HG03064 (cell line): Measurements from ENCODE around the gene RNF146.
"Not testable (repeated sequence)": the region's sequence is repeated elsewhere in the genome, so short reads cannot be mapped to it uniquely, and the experiment has no call there.

Source experiments
- ATAC-seq: cut with Tn5 transposase; IDR thresholded peaks from one replicate; pipeline ENCODE4 v1.9.1; 2021; ENCODE audit warnings: low read depth; ENCODE audit not compliant: unreplicated experiment

The RNF146 gene

GRCh38 chr6:127266178-127266891 lies at the start of gene RNF146:
TSS of gene RNF146 (plus strand) at chr6:127266864. CDS start at chr6:127280339, 13,475 bp downstream.
- ATAC-seq = peak; percentile 86

- no peak for ATAC-seq
These were observed 46.8 kb upstream of the RNF146 start for GRCh38 chr6:127219869-127220268.

GRCh38 chr6:127221201-127221600 lies 45.5 kb upstream of the RNF146 start:
- ATAC-seq = no peak

DNA sequence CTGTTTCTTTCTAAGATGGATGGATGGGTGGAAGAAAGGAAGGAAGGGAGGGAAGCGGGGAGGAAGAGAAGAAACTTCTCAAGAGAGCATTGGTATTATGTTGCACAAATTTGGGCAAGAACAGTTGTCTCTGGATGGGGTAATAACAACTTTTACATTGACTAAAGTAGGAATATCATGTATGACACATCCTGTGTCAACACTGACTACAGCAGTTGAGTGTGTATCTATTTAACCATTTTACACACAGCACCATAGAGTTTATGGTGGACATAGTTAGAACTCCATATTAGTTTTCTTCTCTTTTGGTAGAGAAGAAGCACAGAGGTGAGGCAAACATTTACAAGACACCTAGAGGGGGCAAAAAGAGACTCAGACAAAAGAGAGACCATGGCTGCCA lies 44.2 kb upstream of the RNF146 start:
- ATAC-seq = no peak

GRCh38 chr6:127225497-127225896 lies 41.2 kb upstream of the RNF146 start:
- no peak for ATAC-seq

- not testable (repeated sequence) for ATAC-seq
These were observed 32.8 kb upstream of the RNF146 start for GRCh38 chr6:127233819-127234218.

DNA sequence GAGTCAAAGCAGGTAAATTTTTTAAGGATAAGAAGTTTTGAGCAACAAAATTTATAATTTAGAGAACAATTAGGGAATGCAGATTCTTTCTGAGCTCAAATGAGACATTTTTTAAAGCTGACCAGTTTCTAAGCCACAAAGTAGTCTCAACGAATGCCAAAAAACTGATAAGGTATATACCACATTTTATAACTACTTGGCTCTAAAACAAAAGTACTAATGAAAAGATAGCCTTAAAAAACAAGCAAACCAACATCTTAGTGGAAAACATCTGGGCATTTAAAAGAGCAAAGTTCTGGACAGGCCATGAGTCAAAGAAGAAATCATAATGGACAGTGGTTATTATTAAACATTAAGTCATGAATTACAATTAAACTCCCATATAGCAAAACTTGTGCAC lies 23.2 kb upstream of the RNF146 start:
- ATAC-seq = no peak

- ATAC-seq = no peak
These were observed 19.3 kb upstream of the RNF146 start for GRCh38 chr6:127247114-127248096.

- ATAC-seq = no peak
These were observed 17.0 kb upstream of the RNF146 start for GRCh38 chr6:127249621-127250020.

GRCh38 chr6:127255286-127255685 lies 11.4 kb upstream of the RNF146 start:
- ATAC-seq = no peak

- no peak for ATAC-seq
These were observed 3.8 kb upstream of the RNF146 start for GRCh38 chr6:127262896-127263295.

DNA sequence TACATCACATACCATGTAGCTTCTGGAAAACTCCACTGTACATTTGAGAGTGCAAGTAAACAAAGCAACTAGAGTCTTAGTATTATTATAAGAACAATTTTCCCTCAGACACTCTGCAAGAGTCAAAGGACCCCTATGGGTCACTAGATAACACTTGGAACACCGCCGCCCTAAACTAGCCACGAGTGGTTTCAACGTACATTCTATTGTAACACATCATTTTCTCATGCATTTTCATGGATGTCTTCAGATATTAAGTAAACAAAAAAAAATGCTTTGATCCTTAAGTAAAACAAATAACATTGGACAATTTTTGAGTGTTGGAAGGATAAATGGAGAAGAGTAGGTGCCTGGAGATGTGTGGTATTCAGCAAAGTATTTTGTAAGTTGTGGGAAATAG lies 3.2 kb upstream of the RNF146 start:
- ATAC-seq = no peak

DNA sequence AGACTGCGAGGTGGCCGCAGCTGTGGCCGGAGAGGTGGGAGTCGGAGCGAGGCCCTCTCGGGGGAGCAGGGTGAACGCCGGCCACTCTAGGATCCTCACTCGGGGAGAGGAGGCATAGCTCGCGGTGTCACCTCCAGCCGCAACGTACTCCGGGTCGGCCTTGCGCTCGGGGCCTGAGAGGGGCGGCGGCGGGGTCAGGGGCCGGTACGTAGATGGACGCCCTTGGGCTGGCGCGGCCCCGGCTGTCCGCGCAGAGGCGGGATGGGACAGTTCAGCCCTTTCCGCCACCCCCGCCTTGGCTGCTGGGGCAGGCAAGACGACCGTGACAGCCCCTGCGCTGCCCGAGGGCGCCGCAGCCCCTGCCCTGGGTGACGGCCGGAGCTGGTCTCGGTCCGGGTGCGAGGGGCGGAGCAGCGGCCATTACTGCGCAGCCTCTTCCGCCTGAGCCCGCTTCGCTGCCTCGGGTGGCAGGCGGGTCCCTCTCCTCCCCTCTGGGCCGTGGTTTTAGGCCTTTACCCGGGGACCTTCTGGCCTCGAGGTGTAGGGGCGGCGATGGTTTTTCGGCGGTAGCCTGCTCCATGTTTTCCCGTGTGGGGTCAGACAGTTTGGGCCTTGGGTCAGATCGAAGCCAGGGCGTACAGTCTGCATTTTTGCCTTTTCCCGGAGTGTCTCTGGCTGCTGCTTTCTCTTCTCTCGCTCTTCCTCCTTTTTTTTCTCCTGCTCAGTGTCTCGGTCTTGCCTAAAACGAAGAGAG lies 405 bp downstream of the RNF146 start:
- ATAC-seq = peak; percentile 70

DNA sequence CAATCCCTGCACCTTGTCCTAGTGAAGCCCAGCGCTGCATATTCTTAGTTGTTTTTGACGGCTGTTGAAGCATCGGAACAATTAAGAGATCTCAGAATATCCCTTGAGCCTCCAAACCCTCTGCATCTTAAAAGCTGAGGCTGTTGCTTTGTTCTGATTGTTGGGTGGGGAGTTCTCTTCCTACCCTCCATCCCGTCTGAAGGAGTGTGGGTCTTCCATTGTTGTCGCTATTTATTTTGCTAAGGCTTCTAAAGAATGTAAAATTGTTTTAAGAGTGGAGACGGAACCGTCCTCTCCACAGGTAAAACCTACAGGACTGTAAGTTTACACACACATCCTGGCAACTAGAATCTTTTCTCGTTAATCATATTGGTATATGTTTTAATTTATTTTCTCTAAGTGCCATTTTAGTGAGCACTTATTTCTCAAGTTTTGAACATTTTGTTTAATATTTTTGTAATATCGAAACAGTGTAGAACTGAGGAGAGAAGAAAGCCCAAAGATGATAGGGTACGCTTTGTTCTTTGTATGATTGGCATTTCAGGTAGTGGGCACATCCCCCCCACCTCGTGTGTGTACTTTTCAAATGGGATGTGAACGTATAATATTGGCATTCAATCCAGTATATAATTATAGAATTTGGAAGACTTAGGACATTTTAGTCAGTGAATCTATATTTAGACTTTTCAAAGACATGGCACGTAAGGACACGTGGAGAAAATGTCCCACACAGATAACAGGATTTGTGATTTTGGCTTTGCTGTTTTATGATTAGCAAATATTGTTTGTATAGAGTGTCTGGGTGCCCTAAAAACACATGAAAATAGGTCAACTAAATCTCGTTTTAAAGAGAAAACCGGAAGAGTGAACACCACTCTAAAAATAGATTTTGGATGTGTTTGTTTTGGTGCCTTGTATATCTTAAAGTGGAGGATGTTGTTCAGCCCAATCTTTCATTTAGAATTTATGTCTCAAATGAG lies 1.3 kb downstream of the RNF146 start:
- peak; percentile 1 for ATAC-seq

DNA sequence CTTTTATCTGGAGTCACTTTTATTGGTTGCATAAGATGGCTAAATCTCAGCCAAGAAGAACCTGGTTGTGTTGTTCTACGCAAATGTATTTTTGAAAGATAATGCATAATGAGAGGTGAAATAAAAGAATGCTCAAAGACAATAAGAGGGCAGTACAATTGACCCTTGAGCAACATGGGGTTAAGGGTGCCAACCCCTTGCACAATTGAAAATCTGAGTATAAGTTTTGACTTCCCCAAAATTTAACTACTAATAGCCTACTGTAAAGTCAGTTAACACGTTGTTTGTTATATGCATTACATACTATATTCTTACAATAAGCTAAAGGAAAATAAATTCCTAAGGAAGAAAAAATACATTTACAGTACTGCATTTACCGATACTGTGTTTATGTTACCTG lies 5.9 kb downstream of the RNF146 start:
- no peak for ATAC-seq

- no peak for ATAC-seq
These were observed 6.8 kb downstream of the RNF146 start for GRCh38 chr6:127273499-127273898.

- ATAC-seq = no peak
These were observed 9.7 kb downstream of the RNF146 start for GRCh38 chr6:127276331-127276730.

DNA sequence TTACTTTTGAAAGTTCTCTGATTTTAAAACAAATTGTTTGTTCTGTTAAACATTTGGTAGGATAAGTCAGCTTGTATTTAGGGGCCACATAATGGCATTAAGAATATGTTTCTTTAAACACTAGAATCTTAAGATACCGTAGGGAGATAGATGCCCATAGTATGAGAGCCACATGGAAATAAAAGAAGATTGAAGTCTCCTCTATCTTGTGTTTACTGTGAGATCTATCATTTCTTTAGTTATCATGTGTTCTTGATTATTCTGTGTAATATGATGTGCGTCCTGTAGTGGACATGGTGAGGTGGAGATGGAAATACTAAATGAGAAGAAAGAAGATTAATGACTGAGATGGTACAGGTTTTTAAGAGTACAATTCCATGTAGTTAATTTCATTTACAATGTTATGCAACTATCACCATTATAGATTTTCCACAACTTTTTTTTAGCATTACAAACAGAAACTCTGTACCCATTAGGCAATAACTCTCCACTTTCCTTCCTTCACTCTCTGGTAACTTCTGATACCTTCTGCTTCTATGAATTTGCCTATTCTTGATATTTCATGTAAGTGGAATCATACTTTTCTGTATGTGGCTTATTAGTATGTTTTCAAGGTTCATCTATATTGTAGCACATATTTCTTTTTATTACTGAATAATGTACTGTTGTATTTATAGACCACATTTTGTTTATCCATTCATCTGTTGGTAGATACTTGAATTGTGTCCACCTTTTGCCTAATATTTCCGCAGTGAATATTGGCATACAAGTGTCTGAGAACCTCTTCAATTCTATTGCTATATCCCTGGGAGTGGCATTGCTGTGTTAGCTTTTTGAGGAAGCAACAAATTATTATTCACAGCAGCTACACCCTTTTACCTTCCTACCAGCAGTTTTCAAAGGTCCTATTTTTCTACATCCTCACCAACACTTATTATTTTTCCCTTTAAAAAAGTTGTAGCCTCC lies 11.5 kb downstream of the RNF146 start:
- ATAC-seq = no peak

- ATAC-seq = no peak
These were observed 13.2 kb downstream of the RNF146 start for GRCh38 chr6:127279815-127280214.
